BLaER1 (cell line): Measurements from ENCODE around the gene SERPINA3.

Experiments used
- H3K27ac ChIP-seq: shearing (Covaris generic); formaldehyde crosslinking; 2 replicates; pipeline ENCODE4 v1.8.1; 2022
- H3K27me3 ChIP-seq: shearing (Covaris generic); formaldehyde crosslinking; 2 replicates; pipeline ENCODE4 v1.8.1; 2022
- H3K36me3 ChIP-seq: shearing (Covaris generic); formaldehyde crosslinking; 2 replicates; pipeline ENCODE4 v1.8.1; 2022
- H3K4me1 ChIP-seq: shearing (Covaris generic); formaldehyde crosslinking; 2 replicates; pipeline ENCODE4 v1.8.1; 2022
- H3K4me2 ChIP-seq: shearing (Covaris generic); formaldehyde crosslinking; 2 replicates; pipeline ENCODE4 v1.8.1; 2022
- H3K4me3 ChIP-seq: shearing (Covaris generic); formaldehyde crosslinking; 2 replicates; pipeline ENCODE4 v1.8.1; 2022
- H3K9ac ChIP-seq: shearing (Covaris generic); formaldehyde crosslinking; 2 replicates; pipeline ENCODE4 v1.8.1; 2022
- H3K9me3 ChIP-seq: shearing (Covaris generic); formaldehyde crosslinking; 2 replicates; pipeline ENCODE4 v1.8.1; 2022
- H4K20me1 ChIP-seq: shearing (Covaris generic); formaldehyde crosslinking; 2 replicates; pipeline ENCODE4 v1.8.1; 2022
- Cebpa-rat ChIP-seq: shearing (Covaris generic); IDR thresholded peaks from 2 replicates; pipeline ENCODE4 v1.8.1; 2022

The SERPINA3 gene

DNA sequence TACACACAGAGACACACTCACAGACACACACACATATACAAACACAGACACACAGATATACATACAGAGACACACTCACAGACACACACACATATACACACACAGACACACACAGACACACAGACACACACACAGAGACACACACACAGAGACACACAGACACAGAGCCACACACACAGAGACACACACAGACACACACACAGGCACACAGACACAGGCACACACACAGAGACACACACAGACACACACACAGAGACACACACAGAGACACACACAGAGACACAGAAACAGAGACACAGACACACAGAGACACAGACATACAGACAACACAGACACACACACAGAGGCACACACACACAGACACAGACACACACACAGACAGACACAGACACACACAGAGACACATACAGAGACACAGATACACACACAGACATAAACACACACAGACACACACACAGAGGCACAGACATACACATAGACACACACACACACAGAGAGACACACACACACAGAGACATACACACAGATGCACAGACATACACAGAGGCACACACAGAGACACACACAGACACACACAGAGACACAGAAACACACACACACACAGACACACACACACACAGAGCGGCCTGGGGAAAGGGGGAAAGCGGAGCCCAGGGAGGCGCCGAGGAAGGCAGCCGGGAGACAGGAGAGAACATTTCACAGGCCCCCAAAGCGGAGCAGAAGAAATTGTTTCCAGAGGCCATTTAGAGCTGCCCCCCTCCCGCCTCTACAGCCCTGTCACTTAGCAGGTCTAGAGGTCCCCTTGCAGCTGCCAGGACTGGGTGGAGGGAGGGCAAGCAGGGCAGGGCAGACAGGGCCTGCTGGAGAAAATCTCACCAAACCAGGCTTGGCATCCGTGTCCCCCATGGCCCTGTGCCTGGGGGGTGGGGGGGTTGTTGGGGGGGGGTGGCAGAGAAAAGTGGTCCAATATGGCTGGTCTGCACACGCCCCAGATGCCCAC, 38.9 kb downstream of the SERPINA3 start:
- Histone ChIP-seq H3K4me1 (no peaks in the 10 kb centered on the region), H3K9me3 (peaks cover 29% of the 10 kb centered on the region), H3K9ac (no peak overlapping the region), H3K27ac (no peak overlapping the region), H4K20me1 (no peaks in the 10 kb centered on the region), H3K27me3 (no peaks in the 10 kb centered on the region), H3K4me3 (no peak overlapping the region), H3K36me3 (no peaks in the 10 kb centered on the region), H3K4me2 (no peak overlapping the region)
- TF ChIP-seq Cebpa-rat: no peak

DNA sequence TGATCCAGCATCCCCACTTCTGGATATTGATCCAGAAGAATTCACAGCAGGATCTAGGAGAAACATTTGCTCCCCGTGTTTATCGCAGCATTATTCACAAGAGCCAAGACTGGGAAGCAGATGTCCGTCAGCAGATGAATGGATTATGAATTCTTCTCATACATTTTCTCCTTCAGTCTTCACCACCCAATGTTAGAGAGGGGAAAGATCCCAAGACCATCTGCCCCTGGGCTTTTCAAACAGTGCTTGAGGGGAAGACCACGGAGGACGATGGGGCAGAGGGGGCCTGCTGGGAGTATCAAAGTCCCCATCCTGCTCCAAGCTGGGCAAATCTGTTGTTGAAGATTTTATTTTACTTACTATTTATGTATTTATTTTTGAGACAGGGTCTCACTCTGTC, 41.1 kb downstream of the SERPINA3 start:
- Histone ChIP-seq H3K27me3 (no peaks in the 10 kb centered on the region), H3K9me3 (peaks cover 17% of the 10 kb centered on the region), H4K20me1 (no peaks in the 10 kb centered on the region), H3K9ac (no peak overlapping the region), H3K4me2 (no peak overlapping the region), H3K27ac (no peak overlapping the region), H3K4me1 (no peaks in the 10 kb centered on the region), H3K36me3 (no peaks in the 10 kb centered on the region), H3K4me3 (no peak overlapping the region)
- no peak for TF ChIP-seq Cebpa-rat

DNA sequence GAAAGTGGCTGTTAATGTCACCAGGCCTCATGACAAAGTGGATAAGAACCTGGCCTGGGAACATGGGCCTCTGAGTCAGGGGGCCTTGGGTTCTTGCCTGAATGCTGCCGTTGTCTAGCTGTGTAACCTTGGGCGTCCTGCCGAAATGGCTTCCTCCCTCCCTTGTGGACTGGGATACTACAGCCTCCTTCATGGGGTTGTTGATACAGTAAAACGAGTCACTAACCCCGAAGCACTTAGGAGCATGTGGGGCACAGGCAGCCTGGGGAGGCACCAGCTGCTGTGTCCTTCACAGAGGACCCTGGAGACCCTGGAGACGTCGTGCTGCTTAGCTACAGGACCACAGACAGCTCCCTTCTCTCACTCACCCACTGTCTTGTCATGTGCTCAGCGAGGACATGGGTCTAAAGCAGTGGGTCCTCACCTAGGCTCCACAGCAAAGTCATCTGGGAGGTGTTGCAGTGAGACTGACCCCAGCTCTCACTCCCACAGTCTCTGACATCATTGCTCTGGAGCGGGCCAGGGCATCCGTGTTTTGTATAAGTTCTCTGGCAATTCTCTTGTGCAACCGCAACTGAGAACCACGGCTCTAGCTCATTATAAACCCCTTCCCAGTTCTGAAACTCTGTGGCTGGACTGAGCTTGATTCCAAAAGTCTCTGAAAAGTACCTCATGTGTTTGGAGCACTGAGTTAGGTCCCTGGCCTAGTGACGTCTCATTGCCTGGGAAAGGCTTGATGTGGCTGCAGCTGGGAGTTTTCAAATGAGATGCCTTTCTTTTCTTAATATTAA, 42.1 kb downstream of the SERPINA3 start:
- Histone ChIP-seq H3K9ac (no peak overlapping the region), H3K27ac (no peak overlapping the region), H3K4me3 (no peak overlapping the region), H3K27me3 (no peaks in the 10 kb centered on the region), H4K20me1 (no peaks in the 10 kb centered on the region), H3K36me3 (no peaks in the 10 kb centered on the region), H3K4me1 (no peaks in the 10 kb centered on the region), H3K4me2 (no peak overlapping the region), H3K9me3 (peaks cover 7% of the 10 kb centered on the region)
- TF ChIP-seq Cebpa-rat: no peak

DNA sequence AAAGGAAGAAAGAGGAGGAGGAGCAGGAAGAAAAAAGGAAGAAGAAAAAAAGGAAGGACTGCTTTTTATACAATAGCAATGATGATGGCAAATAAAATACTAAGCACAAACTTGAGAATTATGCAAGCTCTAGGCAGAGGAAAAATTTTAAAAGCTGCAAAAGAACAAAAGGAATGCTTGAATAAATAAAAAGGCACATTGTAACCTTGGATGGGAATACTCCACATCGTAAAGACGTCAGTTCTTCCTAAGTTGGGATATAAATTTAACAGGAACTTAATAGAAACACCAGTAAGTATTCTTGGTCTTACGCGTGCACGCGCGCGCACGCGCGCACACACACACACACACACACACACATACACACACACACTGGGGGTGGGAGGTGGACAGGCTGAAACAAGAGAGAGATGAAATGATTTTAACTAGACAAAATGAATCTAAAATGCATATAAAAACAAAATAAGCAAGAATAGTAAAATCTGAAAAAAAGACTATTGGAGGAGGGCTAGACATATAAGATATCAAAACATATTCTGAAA, 43.0 kb downstream of the SERPINA3 start:
- no peaks in the 10 kb centered on the region for H3K4me1 ChIP-seq
- H3K27me3 ChIP-seq: no peaks in the 10 kb centered on the region
- no peak overlapping the region for H3K9ac ChIP-seq
- TF ChIP-seq Cebpa-rat: no peak
- no peak overlapping the region for H3K4me2 ChIP-seq
- H3K9me3 ChIP-seq: no peaks in the 10 kb centered on the region
- H3K27ac ChIP-seq: no peak overlapping the region
- no peak overlapping the region for H3K4me3 ChIP-seq
- H3K36me3 ChIP-seq: no peaks in the 10 kb centered on the region
- no peaks in the 10 kb centered on the region for H4K20me1 ChIP-seq

DNA sequence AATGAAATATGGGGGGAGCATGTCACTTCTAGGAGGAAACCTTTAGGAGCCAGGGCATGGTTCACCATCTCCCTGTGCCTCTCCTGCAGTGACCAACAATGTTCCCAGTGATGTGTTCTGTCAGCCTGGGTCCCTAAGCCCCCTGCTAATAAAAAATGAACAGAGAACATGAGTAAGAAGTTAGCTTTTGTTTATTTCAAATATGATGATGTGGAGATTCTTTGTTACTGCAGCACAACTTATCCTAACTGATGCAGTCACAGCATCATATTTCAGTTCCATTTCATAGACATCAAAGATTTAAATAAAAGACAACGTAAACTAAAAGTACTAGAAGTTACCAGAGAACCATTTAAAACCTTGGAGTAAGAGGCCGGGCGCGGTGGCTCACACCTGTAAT, 43.9 kb downstream of the SERPINA3 start:
- Histone ChIP-seq H3K27me3 (no peaks in the 10 kb centered on the region), H3K4me3 (no peak overlapping the region), H3K9me3 (no peaks in the 10 kb centered on the region), H3K36me3 (no peaks in the 10 kb centered on the region), H3K4me1 (no peaks in the 10 kb centered on the region), H3K27ac (no peak overlapping the region), H3K9ac (no peak overlapping the region), H4K20me1 (no peaks in the 10 kb centered on the region), H3K4me2 (no peak overlapping the region)
- TF ChIP-seq Cebpa-rat: no peak

DNA sequence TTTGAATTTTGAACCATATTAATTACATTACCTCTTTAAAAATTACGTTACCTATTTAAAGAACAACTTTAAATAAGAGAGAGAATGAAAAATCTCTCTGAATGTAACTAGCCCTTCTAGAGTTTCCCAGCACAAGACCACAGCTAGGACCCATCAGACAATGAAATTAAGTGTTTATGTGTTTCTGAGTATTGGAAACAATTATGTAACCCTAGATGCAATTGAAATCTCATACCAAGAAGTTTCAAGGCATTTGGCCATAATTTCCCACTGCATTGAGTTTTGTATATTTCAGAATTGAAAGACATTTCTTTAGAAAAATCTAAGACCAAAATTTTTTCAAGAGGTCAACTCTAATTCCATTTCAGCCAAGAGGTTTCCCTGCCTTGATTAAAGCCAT, 47.1 kb downstream of the SERPINA3 start:
- Histone ChIP-seq H3K9me3 (no peaks in the 10 kb centered on the region), H3K27ac (no peak overlapping the region), H3K4me2 (no peak overlapping the region), H3K4me1 (peaks cover 13% of the 10 kb centered on the region), H3K9ac (no peak overlapping the region), H3K4me3 (no peak overlapping the region), H4K20me1 (no peaks in the 10 kb centered on the region), H3K27me3 (no peaks in the 10 kb centered on the region), H3K36me3 (no peaks in the 10 kb centered on the region)
- no peak for TF ChIP-seq Cebpa-rat

DNA sequence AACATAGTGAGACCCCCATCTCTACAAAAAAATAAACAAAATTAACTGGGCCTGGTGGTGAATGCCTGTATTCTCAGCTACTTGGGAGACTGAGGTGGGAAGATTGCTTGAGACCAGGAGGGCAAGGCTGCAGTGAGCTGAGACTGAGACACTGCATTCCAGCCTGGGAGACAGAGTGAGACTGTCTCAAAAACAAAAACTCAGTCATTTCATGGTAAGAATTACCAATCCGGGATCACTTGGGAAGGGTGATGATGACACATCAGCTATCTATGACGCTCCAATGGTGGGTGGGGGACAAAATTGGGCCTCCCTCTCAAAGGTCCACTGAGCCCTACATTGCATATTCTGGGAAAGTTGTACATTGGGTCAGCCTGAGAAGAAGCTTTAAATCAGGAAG, 47.7 kb downstream of the SERPINA3 start:
- Histone ChIP-seq H3K9ac (no peak overlapping the region), H3K9me3 (no peaks in the 10 kb centered on the region), H3K27ac (no peak overlapping the region), H3K27me3 (no peaks in the 10 kb centered on the region), H4K20me1 (no peaks in the 10 kb centered on the region), H3K4me3 (no peak overlapping the region), H3K4me2 (no peak overlapping the region), H3K4me1 (peaks cover 18% of the 10 kb centered on the region), H3K36me3 (no peaks in the 10 kb centered on the region)
- TF ChIP-seq Cebpa-rat: no peak

DNA sequence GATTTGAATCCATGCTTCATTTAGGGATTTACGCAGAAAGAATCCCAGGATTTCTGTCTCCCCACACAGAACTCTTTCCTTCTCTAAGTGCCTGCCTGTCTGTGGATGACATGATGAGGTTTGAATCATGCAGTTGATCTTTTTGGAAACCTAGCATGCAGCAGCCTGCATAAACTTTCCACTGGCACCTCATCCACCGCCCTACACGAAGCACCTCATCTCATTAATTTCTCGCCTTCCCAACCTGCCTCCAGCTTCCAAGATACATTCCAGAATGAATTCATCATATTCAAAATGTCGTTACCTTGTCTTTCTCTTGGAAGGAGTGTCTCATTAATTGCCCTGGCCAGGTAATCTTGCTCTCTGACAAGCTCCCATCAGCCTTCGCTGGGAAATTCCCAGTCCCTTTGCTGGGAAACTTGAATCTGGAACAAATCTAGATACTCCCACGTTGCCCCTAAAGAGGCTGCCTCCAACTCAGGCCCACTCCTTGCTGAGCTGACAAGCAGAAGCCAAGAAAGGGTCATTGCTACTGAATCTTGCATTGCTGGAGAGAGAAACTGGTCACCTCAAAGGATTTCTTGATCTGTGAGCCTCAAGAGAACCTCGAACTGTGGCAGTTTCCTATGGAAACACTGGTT, 48.2 kb downstream of the SERPINA3 start:
- Histone ChIP-seq H3K9ac (no peak overlapping the region), H3K4me2 (no peak overlapping the region), H3K27ac (no peak overlapping the region), H4K20me1 (no peaks in the 10 kb centered on the region), H3K4me1 (peaks cover 18% of the 10 kb centered on the region), H3K27me3 (no peaks in the 10 kb centered on the region), H3K4me3 (no peak overlapping the region), H3K36me3 (no peaks in the 10 kb centered on the region), H3K9me3 (no peaks in the 10 kb centered on the region)
- no peak for TF ChIP-seq Cebpa-rat

DNA sequence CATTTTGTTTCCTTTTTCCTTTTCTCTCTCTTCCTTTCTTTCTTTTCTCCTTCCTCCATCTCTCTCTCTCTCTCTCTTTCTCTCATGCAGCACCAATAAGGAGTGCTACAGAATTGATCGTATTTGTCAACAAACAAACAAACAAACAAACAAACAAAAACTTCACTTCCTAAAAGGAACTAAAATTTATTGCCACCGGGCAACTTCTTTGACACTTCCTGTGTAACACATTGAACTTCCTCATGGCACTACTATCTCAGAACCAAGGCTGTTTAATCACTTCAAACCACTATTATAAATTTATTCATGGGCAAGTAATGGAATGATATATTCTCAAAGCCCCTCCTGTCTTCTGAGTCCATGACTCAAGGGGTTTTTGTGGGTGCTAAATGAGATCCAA, 51.3 kb downstream of the SERPINA3 start:
- Histone ChIP-seq H3K27me3 (no peaks in the 10 kb centered on the region), H3K36me3 (no peaks in the 10 kb centered on the region), H3K4me1 (peaks cover 18% of the 10 kb centered on the region), H3K9ac (no peak overlapping the region), H3K27ac (no peak overlapping the region), H3K4me2 (peak overlapping the region; percentile 57), H3K9me3 (no peaks in the 10 kb centered on the region), H3K4me3 (no peak overlapping the region), H4K20me1 (no peaks in the 10 kb centered on the region)
- TF ChIP-seq Cebpa-rat: no peak
